HG03175 (cell line): ENCODE results near the gene TAF1.
A peak's percentile ranks its signal among the peaks of the same experiment; 100 is the strongest.
"Not testable (repeated sequence)": the region's sequence is repeated elsewhere in the genome, so short reads cannot be mapped to it uniquely, and the experiment has no call there.

Experiments used
- ATAC-seq: cut with Tn5 transposase; IDR thresholded peaks from one replicate; pipeline ENCODE4 v1.9.1; 2021; ENCODE audit warnings: mild to moderate bottlenecking, moderate library complexity; ENCODE audit not compliant: unreplicated experiment

TAF1 gene, protein sequence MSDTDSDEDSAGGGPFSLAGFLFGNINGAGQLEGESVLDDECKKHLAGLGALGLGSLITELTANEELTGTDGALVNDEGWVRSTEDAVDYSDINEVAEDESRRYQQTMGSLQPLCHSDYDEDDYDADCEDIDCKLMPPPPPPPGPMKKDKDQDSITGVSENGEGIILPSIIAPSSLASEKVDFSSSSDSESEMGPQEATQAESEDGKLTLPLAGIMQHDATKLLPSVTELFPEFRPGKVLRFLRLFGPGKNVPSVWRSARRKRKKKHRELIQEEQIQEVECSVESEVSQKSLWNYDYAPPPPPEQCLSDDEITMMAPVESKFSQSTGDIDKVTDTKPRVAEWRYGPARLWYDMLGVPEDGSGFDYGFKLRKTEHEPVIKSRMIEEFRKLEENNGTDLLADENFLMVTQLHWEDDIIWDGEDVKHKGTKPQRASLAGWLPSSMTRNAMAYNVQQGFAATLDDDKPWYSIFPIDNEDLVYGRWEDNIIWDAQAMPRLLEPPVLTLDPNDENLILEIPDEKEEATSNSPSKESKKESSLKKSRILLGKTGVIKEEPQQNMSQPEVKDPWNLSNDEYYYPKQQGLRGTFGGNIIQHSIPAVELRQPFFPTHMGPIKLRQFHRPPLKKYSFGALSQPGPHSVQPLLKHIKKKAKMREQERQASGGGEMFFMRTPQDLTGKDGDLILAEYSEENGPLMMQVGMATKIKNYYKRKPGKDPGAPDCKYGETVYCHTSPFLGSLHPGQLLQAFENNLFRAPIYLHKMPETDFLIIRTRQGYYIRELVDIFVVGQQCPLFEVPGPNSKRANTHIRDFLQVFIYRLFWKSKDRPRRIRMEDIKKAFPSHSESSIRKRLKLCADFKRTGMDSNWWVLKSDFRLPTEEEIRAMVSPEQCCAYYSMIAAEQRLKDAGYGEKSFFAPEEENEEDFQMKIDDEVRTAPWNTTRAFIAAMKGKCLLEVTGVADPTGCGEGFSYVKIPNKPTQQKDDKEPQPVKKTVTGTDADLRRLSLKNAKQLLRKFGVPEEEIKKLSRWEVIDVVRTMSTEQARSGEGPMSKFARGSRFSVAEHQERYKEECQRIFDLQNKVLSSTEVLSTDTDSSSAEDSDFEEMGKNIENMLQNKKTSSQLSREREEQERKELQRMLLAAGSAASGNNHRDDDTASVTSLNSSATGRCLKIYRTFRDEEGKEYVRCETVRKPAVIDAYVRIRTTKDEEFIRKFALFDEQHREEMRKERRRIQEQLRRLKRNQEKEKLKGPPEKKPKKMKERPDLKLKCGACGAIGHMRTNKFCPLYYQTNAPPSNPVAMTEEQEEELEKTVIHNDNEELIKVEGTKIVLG (N-terminal part only)

DNA sequence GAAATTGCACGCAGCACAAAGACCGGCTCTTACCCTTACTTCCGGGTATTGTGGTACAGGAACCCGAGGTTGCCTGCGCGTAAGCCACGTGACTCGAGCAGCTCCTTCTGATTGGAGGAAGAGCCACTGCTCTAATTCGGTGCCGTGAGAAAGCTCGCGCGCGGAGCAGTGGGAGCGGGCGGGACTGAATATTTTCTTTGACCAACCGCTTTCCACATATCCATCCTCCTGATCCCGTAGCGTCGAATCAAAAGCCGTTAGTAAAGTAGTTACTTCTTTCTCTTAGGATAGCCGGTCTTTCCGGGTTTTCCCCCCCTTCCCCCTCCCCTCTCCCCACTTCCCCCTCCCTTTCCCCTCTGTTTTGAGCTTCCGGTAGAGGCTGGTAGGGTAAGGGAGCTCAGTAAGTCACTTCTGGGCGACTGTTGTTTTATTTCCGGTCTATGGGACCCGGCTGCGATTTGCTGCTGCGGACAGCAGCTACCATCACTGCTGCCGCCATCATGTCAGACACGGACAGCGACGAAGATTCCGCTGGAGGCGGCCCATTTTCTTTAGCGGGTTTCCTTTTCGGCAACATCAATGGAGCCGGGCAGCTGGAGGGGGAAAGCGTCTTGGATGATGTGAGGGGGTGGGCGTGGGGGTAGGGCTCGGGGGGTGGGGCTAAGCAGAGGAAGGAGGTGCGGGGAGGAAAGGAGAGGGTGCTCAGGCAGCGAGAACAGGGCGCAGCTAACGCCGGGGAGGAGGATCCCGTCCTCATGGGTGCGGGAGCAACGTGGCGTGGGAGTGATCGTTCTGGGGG lies at the start of gene TAF1:
Gene TAF1 (plus strand): TSS at position 483 of the 799 bp plus-strand sequence. CDS start 18 bp downstream, at position 501.
- peak; percentile 93 for ATAC-seq

DNA sequence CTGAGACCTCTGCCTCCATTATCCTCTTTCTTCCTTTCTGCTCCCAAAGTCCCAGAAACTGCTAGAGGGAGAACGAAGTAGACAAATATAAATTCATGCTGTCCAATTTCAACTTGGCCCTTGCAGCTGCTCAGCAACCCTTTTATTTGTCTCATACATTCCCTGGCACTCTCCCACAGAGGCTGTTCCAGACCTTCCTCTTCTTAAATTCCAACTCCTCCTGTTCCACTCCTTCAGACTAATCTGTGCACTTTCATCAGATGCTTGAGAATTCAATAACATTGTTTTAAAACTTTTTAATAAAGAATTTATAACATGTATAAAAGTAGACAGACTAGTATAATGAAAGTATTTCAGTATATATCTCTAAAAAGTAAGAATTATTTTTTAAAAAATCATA lies 49.2 kb upstream of the TAF1 start:
- ATAC-seq, result not testable (repeated sequence)

DNA sequence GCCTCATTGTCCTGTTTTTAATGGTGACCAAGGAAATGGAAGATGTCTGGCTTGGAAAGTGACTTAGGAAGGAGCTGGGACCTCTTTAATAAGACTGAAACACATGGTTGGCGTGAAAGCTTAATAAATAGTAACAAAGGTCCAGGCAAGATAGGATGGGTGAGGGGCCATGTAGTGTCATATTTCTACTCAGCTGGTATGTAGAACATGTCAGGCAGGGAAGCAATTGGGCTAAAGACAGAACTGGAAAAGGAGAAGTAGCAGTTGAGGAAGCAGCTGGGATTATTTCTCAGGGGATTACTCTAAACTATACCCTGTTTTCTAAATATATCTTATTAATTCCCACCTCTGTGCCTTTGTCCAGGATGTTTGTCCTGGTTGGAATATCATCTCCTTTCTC lies 46.0 kb upstream of the TAF1 start:
- no peak for ATAC-seq

DNA sequence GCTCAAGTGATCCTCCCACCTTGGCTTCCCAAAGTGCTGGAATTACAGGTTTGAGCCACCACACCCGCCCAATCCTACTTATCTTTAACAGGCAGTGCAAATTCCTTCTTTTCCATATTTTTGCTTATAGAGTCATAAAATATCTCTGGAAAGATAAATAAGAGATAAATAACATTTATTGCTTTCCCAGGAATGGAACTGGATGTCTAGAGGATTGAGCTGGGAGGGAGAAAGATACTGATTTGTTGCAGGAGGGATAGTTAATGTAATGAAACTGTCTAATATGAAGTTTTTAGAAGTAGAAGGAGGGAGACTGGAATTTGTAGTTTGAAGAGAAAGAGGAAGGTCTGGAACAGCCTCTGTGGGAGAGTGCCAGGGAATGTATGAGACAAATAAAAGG lies 44.4 kb upstream of the TAF1 start:
- no peak for ATAC-seq

DNA sequence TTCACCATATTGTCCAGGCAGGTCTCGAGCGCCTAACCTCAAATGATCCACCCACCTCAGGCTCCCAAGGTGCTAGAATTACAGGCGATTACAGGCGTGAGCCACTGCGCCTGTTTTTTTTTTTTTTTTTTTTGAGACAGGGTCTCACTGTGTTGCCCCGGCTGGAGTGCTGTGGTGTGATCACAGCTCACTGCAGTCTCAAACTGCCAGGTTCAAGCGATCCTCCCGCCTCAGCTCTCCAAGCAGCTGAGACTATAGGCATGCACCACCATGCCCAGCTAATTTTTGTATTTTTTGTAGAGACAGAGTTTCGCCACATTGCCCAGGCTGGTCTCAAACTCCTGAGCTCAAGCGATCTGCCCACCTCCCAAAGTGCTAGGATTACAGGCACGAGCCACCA lies 41.7 kb upstream of the TAF1 start:
- not testable (repeated sequence) for ATAC-seq

DNA sequence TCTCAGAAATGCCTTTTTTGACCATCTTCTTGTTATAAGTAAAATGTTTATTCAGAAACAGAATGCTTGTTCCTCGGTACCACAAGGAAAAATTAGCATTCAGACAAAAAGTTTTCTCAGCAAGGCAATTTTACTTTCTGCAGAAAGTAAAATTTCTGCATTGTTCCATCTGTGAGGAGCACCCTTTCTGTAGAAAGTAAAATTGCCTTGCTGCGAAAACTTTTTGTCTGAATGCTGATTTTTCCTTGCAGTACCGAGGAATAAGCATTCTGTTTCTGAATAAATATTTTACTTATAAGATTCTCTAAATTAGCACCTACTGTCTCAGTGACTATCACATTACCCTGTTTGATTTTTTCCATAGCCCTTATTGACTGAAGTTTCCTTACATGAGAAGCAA lies 39.8 kb upstream of the TAF1 start:
- ATAC-seq, result no peak

DNA sequence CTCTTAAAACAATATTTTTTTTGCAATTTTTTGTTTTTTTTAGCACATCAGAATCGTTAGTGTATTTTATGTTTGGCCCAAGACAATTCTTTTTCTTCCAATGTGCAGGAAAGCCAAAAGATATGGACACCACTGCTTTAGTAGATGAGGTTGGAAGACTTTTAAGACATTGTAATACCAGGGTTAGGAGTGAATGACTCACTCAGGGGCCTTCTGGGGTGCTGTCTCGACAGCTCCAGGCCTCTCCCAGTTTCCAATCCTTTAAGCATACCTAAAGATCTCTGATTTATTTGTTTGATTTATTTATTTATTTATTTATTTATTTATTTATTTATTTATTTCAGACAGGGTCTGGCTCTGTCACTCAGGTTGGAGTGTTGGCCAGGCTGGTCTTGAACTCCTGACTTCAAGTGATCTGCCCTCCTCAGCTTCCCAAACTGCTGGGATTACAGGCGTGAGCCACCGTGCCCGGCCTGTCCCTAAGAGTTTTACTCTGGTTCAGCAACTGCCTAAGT lies 16.9 kb upstream of the TAF1 start:
- ATAC-seq, result not testable (repeated sequence)

DNA sequence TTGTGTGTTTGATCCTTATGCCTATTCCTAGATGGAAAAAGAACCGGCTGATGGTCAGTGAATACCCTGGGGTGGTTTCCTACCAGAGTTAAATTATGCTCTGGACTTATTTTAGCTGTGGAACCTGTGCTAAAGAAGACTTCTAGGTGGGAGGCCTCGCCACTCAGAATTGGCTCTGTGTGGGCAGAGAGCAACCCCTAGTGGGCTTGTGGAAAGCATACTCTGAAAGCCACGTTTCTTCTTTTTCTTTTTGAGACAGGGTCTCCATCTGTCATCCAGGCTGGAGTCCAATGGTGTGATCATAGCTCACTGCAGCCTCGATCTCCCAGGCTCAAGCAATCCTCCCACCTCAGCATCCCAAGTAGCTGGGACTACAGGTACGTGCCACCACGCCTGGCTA lies 16.3 kb upstream of the TAF1 start:
- ATAC-seq, result not testable (repeated sequence)

DNA sequence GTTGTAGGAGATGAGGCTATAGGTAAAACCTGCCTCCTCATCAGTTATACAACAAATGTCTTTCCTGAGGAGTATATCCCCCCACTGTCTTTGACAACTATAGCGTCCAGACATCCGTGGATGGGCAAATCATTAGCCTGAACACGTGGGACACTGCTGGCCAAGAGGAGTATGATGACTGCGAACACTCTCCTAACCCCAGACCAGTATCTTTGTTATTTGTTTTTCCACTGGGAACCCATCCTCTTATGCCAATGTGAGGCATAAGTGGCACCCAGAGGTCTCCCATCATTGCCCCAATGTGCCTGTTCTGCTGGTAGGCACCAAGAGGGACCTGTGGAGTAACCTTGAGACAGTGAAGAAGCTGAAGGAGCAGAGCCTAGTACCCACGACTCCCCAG lies 13.7 kb upstream of the TAF1 start:
- not testable (repeated sequence) for ATAC-seq

DNA sequence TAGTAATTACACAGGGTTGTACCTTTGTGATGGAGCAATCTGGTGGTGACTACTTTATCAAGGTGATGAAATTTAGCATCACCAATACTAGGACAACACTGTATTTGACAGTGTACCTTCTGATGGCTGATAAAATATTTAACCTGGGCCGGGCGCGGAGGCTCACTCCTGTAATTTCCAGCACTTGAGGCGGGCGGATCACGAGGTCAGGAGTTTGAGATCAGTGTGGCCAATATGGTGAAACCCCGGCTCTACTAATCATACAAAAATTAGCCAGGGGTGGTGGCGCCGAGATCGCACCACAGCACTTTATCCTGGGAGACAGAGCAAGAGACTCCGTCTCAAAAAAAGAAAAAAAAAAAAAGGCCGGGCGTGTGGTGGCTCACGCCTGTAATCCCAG lies 1.9 kb upstream of the TAF1 start:
- ATAC-seq, result no peak

DNA sequence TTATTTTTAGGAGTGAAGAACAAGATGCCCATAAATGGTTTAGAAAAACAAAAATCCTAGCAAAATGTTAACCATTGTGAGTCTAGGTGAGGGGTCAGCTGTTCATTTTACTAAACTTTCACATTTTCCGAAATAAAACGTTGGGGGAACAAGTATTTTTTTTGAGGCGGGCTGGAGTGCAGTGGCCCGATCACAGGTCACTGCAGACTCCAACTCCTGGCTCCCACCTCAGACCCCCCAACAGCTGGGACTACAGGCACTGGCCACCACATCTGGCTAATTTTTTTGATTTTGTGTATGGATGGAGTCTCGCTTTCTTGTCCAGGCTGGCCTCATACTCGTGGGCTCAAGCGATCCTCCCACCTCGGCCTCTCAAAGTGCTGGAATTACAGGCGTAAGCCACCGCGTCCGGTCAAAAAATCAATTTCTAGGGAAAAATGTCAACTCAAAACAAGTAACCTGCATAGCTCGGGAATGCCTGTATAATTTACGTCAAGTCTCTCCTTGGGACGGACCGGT lies 742 bp upstream of the TAF1 start:
- ATAC-seq, result no peak

DNA sequence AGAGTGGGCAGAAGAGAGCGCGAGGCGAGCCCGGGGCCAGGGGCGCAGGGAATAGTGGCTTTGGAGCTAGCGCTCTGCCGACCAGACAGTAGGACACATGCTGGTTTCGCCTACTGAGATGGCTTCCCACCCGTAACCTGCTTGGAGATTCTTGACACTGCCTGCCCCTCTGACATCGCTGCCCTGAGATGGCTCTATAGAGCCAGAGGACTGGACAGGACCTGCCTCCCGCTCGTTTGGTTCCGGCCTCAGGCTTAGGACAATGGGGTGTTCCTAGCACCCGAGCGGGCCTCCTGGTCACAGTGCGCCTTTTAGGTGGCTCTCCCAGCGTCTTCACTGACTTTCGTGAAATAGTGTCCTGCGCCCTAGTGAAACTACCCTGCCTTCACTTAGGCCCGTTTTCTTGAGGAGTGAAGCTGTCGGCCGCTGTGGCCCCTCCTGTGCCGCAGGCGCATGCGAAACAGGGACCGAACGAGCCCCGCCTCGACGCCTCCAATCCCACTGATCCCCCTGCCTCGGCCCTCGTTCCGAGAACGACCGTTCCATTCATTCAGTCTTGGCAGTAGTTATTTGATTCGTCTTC lies 608 bp downstream of the TAF1 start:
- no peak for ATAC-seq

DNA sequence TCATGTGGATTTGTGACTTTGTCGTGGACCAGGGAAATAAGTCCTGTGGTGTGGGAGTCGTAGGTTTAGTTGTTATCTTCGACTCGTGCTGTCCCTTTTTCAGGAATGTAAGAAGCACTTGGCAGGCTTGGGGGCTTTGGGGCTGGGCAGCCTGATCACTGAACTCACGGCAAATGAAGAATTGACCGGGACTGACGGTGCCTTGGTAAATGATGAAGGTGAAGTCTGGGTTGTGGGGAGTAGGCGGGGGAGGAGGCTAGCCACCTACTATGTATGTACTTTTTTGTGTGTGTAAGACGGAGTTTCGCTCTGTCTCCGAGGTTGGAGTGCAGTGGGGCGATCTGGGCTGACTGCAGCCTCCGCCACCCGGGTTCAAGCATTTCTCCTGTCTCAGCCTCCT lies 1.2 kb downstream of the TAF1 start:
- no peak for ATAC-seq

DNA sequence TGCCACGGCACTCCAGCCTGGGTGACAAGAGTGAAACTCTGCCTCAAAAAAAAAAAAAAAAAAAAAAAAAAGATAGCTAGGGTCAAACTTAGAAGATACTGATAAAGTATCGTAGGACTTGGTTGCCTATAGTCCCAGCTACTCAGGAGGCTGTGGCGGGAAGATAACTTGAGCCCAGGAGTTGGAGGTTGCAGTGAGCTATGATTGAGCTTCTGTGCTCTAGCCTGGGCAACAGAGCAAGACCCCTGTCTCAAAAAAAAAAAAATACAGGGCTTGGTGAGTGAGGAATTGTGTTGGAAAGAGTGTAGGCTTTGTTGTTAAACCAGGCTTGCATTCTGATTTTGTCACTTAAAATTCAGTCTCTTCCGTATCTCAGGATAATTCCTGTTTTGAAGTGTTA lies 6.2 kb downstream of the TAF1 start:
- no peak for ATAC-seq

DNA sequence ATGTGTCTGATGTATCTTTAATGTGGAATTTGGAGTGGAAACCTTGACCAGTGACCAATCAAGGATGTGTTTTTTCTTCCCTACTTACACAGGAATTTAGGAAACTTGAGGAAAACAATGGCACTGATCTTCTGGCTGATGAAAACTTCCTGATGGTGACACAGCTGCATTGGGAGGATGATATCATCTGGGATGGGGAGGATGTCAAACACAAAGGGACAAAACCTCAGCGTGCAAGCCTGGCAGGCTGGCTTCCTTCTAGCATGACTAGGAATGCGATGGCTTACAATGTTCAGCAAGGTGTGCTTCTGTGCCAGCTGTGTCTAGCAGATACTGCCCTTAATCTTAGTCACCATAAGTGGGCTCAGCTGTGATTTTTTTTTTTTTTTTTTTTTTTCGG lies 12.6 kb downstream of the TAF1 start:
- ATAC-seq, result no peak

DNA sequence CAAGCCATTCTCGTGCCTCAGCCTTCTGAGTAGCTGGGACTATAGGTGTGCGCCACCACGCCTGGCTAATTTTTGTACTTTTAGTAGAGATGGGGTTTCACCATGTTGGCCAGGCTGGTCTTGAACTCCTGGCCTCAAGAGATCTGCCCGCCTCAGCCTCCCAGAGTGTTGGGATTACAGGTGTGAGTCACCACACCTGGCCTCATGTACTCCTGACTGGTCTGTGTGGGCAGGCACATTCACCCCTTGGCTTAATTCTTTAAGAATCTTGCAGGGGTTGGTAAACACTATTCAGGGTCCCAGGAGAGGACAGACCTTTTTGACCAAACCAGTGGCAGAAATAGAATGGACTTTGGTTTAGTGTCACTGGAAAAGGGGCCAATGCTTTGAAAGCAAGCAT lies 25.6 kb downstream of the TAF1 start:
- ATAC-seq, result not testable (repeated sequence)

DNA sequence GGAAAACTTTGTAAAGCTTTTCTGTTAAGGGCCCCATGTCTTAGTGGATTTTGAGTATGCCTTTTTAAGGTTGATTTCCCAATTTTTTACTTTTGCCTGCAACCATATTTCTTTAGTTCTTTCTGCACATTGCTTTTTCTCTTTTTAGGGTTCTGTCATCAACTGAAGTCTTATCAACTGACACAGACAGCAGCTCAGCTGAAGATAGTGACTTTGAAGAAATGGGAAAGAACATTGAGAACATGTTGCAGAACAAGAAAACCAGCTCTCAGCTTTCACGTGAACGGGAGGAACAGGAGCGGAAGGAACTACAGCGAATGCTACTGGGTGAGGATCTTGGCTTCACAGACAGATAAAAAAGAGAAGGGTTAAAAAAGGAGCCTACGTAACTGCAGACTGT lies 27.8 kb downstream of the TAF1 start:
- ATAC-seq, result no peak

DNA sequence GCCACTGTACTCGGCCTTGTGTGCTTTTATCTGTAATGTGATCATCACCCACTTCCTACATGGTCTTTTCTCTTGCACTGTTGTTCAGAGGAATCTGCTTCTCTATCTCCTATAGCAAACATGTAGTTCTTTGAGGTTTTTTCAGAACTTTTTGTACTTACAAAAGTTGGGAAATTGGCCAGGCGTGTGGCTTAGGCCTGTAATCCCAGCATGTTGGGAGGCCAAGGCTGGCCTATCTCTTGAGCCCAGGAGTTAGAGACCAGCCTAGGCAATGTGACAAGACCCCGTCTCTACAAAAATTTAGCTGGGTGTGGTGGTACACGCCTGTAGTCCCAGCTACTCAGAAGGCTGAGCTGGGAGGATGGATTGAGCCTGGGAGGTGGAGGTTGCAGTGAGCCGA lies 30.4 kb downstream of the TAF1 start:
- no peak for ATAC-seq

DNA sequence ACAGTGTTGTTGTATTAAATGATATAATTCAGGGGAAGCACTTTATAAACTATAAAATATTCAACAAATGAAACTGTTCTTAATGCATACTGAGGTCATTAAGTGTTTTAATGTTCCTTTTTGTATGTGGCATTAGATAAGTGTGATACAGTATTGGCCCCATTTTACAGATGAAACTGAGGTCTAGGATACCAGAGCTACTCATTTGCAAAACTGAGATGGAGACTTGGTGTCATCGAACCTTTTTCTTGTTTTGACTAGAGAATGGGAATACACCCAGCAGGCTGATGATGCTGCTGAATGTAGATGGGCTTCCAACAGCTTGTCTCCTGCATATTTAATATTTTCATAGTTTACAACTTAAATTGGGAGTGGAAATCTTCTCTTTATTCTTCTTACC lies 34.6 kb downstream of the TAF1 start:
- ATAC-seq, result no peak
